HepG2 (cell line): ENCODE results near the gene DOC2A. TPM values are rescaled to one million over a fixed set of nuclear protein-coding genes. Genes with fewer than 3 reads are reported as not detected.

ENCODE experiments used
- ARNTL ChIP-seq: sonication (generic); formaldehyde crosslinking; IDR thresholded peaks from 2 replicates; pipeline ENCODE4 v1.4.0; 2020; ENCODE audit warnings: mild to moderate bottlenecking, missing genetic modification reagents
- EHMT2 ChIP-seq: fragments of 200-600 bp; sonication (generic); IDR thresholded peaks from 2 replicates; pipeline ENCODE4 v1.7.0; 2017; ENCODE audit warnings: antibody characterized with exemption, low read depth, low read length, borderline replicate concordance
- GATAD2A ChIP-seq: IDR thresholded peaks from 2 replicates; pipeline ENCODE4 v1.6.1; 2016
- KAT2B ChIP-seq: fragments of 150-350 bp; IDR thresholded peaks from 2 replicates; pipeline ENCODE4 v1.6.1; 2014; ENCODE audit warnings: low read depth, low read length, borderline replicate concordance
- MED1 ChIP-seq: sonication (generic); formaldehyde crosslinking; IDR thresholded peaks from 2 replicates; pipeline ENCODE4 v1.4.0; 2020; ENCODE audit warnings: missing genetic modification reagents
- MEIS1 ChIP-seq: sonication (generic); formaldehyde crosslinking; IDR thresholded peaks from 2 replicates; pipeline ENCODE4 v1.9.0; 2021; ENCODE audit warnings: mild to moderate bottlenecking, missing genetic modification reagents, moderate library complexity, borderline replicate concordance
- TEAD2 ChIP-seq: sonication (generic); formaldehyde crosslinking; IDR thresholded peaks from 2 replicates; pipeline ENCODE4 v1.9.0; 2021; ENCODE audit warnings: missing genetic modification reagents
- ZNF354B ChIP-seq: sonication (generic); formaldehyde crosslinking; IDR thresholded peaks from 2 replicates; pipeline ENCODE4 v1.8.0; 2022; ENCODE audit warnings: mild to moderate bottlenecking, missing genetic modification reagents
- ZNF460 ChIP-seq: sonication (generic); formaldehyde crosslinking; IDR thresholded peaks from 2 replicates; pipeline ENCODE4 v1.5.1; 2020; ENCODE audit warnings: missing genetic modification reagents, mild to moderate bottlenecking, borderline replicate concordance
- polyA plus RNA-seq, 8 experiments: library from polyadenylated mRNA; depleted of rRNA in 3 of 8; stranded (reverse) in 7 of 8; unstranded in 1 of 8; fragments of >200 nt; fragmentation: Illumina TruSeq in 4 of 8; extraction: Trizol in 4 of 8; gene quantifications; 2 replicates each; pipeline versions ENCODE4 v1.2.1 to v1.2.3, GENCODE V29; 2011 to 2016; ENCODE audit warnings: low read depth in 4 of 8, missing spikeins in 1 of 8, mixed read lengths in 1 of 8; ENCODE audit not compliant: insufficient read depth in 1 of 8
- total RNA-seq, 5 experiments: library from RNA; depleted of rRNA; stranded (reverse); fragments of >200 nt; fragmentation: Illumina TruSeq; extraction: Trizol; gene quantifications; 2 replicates each; pipeline ENCODE4 v1.2.3, GENCODE V29; 2016; ENCODE audit warnings: low read depth in 1 of 5
- TF ChIP-seq, protein P1 (sequence below): sonication (generic); formaldehyde crosslinking; IDR thresholded peaks from 2 replicates; pipeline ENCODE4 v1.4.0; 2020; ENCODE audit warnings: missing genetic modification reagents, mild to moderate bottlenecking, borderline replicate concordance
- TF ChIP-seq, protein P2 (sequence below): sonication (generic); formaldehyde crosslinking; conservative IDR thresholded peaks from 2 replicates; pipeline ENCODE4 v1.4.0; 2020; ENCODE audit warnings: mild to moderate bottlenecking, missing genetic modification reagents, moderate library complexity
- TF ChIP-seq, protein P3 (sequence below): sonication (generic); formaldehyde crosslinking; IDR thresholded peaks from 2 replicates; pipeline ENCODE4 v1.8.0; 2022; ENCODE audit warnings: mild to moderate bottlenecking, missing genetic modification reagents, moderate library complexity
- TF ChIP-seq, protein P4 (sequence below): sonication (generic); formaldehyde crosslinking; IDR thresholded peaks from 2 replicates; pipeline ENCODE4 v1.4.0; 2020; ENCODE audit warnings: mild to moderate bottlenecking, low read depth, missing genetic modification reagents
- TF ChIP-seq, protein P5 (sequence below): sonication (generic); formaldehyde crosslinking; IDR thresholded peaks from 2 replicates; pipeline ENCODE4 v1.4.0; 2020; ENCODE audit warnings: missing genetic modification reagents, borderline replicate concordance

Gene DOC2A
- total and polyA plus RNA-seq, 2 of the 13 experiments (the other 11 are each of a cell fraction or from before 2014, with no cell fraction given) = 0.15 to 0.55 TPM

DNA sequence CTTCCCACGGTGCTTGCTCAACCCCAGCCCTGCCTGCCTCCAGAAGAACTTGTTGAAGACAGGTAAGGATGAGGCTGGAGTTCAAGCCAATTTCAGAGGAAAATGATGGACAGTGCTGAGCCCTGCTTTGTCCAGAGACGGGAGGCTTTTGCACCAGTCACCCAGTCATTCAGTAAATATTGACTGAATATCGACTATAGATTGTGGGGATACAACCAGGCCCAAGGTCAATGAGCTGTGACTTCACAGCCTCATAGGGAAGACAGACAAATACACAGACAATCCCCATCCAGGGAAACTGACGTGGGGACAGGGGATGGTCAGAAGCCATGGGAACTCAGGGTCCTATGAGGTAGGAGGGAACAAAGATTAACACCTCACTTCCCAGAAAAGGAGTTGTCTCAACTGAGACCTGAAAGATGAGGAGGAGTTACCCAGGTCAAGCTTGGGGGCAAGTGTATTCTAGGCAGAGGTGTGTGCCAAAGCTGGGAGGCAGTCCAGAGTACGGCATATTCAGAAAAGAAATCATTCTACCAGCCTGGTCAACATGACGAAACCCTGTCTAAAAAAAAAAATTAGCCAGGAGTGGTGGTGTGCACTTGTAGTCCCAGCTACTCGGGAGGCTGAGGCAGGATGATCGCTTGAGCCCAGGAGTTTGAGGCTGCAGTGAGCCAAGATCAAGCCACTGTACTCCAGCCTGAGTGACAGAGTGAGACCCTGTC is 5.9 kb upstream of the DOC2A start (continued):
- TF ChIP-seq, protein P1, sequence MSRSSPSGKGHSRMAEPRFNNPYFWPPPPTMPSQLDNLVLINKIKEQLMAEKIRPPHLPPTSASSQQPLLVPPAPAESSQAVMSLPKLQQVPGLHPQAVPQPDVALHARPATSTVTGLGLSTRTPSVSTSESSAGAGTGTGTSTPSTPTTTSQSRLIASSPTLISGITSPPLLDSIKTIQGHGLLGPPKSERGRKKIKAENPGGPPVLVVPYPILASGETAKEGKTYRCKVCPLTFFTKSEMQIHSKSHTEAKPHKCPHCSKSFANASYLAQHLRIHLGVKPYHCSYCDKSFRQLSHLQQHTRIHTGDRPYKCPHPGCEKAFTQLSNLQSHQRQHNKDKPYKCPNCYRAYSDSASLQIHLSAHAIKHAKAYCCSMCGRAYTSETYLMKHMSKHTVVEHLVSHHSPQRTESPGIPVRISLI (CRISPR knock-in tag) = peak; percentile 78
- peak; percentile 75 for TF ChIP-seq ZNF460 (CRISPR knock-in tag)
- TF ChIP-seq ARNTL (CRISPR knock-in tag) = 0 out of 2 replicates have a peak, but pooled peaks have one; percentile 45
- TF ChIP-seq GATAD2A (CRISPR knock-in tag) = peak; percentile 82
- TF ChIP-seq MED1 (CRISPR knock-in tag) = peak; percentile 51
- TF ChIP-seq MEIS1 (CRISPR knock-in tag) = 0 out of 2 replicates have a peak, but pooled peaks have one; percentile 40
- TF ChIP-seq, protein P2, sequence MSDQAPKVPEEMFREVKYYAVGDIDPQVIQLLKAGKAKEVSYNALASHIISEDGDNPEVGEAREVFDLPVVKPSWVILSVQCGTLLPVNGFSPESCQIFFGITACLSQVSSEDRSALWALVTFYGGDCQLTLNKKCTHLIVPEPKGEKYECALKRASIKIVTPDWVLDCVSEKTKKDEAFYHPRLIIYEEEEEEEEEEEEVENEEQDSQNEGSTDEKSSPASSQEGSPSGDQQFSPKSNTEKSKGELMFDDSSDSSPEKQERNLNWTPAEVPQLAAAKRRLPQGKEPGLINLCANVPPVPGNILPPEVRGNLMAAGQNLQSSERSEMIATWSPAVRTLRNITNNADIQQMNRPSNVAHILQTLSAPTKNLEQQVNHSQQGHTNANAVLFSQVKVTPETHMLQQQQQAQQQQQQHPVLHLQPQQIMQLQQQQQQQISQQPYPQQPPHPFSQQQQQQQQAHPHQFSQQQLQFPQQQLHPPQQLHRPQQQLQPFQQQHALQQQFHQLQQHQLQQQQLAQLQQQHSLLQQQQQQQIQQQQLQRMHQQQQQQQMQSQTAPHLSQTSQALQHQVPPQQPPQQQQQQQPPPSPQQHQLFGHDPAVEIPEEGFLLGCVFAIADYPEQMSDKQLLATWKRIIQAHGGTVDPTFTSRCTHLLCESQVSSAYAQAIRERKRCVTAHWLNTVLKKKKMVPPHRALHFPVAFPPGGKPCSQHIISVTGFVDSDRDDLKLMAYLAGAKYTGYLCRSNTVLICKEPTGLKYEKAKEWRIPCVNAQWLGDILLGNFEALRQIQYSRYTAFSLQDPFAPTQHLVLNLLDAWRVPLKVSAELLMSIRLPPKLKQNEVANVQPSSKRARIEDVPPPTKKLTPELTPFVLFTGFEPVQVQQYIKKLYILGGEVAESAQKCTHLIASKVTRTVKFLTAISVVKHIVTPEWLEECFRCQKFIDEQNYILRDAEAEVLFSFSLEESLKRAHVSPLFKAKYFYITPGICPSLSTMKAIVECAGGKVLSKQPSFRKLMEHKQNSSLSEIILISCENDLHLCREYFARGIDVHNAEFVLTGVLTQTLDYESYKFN (CRISPR knock-in tag) = peak; percentile 75
- TF ChIP-seq, protein P3, sequence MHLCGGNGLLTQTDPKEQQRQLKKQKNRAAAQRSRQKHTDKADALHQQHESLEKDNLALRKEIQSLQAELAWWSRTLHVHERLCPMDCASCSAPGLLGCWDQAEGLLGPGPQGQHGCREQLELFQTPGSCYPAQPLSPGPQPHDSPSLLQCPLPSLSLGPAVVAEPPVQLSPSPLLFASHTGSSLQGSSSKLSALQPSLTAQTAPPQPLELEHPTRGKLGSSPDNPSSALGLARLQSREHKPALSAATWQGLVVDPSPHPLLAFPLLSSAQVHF (CRISPR knock-in tag) = no peak
- no peak for TF ChIP-seq ZNF354B
- TF ChIP-seq, protein P4, sequence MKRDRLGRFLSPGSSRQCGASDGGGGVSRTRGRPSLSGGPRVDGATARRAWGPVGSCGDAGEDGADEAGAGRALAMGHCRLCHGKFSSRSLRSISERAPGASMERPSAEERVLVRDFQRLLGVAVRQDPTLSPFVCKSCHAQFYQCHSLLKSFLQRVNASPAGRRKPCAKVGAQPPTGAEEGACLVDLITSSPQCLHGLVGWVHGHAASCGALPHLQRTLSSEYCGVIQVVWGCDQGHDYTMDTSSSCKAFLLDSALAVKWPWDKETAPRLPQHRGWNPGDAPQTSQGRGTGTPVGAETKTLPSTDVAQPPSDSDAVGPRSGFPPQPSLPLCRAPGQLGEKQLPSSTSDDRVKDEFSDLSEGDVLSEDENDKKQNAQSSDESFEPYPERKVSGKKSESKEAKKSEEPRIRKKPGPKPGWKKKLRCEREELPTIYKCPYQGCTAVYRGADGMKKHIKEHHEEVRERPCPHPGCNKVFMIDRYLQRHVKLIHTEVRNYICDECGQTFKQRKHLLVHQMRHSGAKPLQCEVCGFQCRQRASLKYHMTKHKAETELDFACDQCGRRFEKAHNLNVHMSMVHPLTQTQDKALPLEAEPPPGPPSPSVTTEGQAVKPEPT = 0 out of 2 replicates have a peak, but pooled peaks have one; percentile 30
- TF ChIP-seq, protein P5, sequence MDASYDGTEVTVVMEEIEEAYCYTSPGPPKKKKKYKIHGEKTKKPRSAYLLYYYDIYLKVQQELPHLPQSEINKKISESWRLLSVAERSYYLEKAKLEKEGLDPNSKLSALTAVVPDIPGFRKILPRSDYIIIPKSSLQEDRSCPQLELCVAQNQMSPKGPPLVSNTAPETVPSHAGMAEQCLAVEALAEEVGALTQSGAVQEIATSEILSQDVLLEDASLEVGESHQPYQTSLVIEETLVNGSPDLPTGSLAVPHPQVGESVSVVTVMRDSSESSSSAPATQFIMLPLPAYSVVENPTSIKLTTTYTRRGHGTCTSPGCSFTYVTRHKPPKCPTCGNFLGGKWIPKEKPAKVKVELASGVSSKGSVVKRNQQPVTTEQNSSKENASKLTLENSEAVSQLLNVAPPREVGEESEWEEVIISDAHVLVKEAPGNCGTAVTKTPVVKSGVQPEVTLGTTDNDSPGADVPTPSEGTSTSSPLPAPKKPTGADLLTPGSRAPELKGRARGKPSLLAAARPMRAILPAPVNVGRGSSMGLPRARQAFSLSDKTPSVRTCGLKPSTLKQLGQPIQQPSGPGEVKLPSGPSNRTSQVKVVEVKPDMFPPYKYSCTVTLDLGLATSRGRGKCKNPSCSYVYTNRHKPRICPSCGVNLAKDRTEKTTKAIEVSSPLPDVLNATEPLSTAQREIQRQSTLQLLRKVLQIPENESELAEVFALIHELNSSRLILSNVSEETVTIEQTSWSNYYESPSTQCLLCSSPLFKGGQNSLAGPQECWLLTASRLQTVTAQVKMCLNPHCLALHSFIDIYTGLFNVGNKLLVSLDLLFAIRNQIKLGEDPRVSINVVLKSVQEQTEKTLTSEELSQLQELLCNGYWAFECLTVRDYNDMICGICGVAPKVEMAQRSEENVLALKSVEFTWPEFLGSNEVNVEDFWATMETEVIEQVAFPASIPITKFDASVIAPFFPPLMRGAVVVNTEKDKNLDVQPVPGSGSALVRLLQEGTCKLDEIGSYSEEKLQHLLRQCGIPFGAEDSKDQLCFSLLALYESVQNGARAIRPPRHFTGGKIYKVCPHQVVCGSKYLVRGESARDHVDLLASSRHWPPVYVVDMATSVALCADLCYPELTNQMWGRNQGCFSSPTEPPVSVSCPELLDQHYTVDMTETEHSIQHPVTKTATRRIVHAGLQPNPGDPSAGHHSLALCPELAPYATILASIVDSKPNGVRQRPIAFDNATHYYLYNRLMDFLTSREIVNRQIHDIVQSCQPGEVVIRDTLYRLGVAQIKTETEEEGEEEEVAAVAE (CRISPR knock-in tag) = no peak
- TF ChIP-seq EHMT2 = no peak
- no peak for TF ChIP-seq TEAD2
- TF ChIP-seq KAT2B = peak; percentile 90
